ENCODE measurements around the gene LCOR. TPM values are rescaled to one million over a fixed set of nuclear protein-coding genes. Genes with fewer than 3 reads are reported as not detected.
A peak's percentile ranks its signal among the peaks of the same experiment; 100 is the strongest.

The LCOR gene
- total and polyA plus RNA-seq, 2 of the 13 experiments (the other 11 are each of a cell fraction or from before 2014, with no cell fraction given), result 12.4 to 23.7 TPM

DNA sequence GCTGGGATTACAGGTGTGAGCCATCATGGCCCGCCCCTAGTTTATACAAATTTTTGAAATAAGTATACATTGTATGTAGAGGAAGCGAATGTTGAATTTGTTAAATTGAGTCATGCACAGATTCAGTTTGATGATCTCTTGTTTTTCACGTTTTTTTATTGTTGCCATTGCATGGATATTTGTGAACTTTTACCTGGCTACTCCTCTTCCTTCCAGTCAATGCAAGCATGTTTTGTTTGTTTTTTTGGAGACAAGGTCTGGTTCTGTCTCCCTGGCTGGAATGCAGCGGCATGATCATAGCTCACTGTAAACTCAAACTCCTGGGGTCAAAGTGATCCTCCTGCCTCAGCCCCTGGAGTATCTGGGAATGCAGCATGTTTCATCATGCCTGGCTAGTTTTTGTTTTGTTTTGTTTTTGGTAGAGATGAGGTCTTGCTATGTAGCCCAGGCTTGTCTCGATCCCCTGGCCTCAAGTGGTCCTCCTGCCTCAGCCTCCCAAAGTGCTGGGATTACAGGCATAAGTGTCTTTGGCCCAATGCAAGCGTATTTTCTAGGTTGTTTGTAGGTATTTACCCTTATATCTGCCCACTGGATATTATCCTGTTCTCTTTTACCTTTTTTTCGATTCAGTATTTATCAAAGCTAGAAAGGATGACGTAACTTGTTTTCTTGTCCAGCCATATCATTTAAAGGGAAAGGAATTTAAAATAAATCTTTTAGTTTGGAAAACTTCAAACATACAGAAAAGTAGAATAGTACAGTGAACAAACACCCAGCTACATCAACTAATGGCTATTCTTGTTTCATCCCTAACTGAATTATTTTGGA, 11.0 kb downstream of the LCOR start (continued):
- TF ChIP-seq, protein P1, sequence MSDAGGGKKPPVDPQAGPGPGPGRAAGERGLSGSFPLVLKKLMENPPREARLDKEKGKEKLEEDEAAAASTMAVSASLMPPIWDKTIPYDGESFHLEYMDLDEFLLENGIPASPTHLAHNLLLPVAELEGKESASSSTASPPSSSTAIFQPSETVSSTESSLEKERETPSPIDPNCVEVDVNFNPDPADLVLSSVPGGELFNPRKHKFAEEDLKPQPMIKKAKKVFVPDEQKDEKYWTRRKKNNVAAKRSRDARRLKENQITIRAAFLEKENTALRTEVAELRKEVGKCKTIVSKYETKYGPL (CRISPR knock-in tag; IDR thresholded peaks at IDR 0.05), result no peak
- TF ChIP-seq RFXAP (CRISPR knock-in tag; IDR thresholded peaks at IDR 0.05; ENCODE audit: borderline replicate concordance) (no peak), ZNF431 (CRISPR knock-in tag; IDR thresholded peaks at IDR 0.05; ENCODE audit: borderline replicate concordance, low read depth) (0 out of 2 replicates have a peak, but pooled peaks have one; percentile 38), CHD4 (IDR thresholded peaks at IDR 0.05; ENCODE audit: borderline replicate concordance, low read length) (peak; percentile 89; the same call in 1 of the 2 replicates), ZBTB49 (CRISPR knock-in tag; IDR thresholded peaks at IDR 0.05; ENCODE audit: borderline replicate concordance) (no peak), MED1 (CRISPR knock-in tag; IDR thresholded peaks at IDR 0.05) (peak; percentile 95), ZBTB14 (CRISPR knock-in tag; IDR thresholded peaks at IDR 0.05) (0 out of 2 replicates have a peak, but pooled peaks have one; percentile 53), TBX3 (IDR thresholded peaks at IDR 0.05; ENCODE audit: borderline replicate concordance) (peak; percentile 61; the same call in 1 of the 2 replicates), ZNF510 (CRISPR knock-in tag; IDR thresholded peaks at IDR 0.05; ENCODE audit: low read depth) (no peak), ZNF512B (CRISPR knock-in tag; IDR thresholded peaks at IDR 0.05; ENCODE audit: borderline replicate concordance) (no peak), SALL1 (CRISPR knock-in tag; IDR thresholded peaks at IDR 0.05) (peak; percentile 100), ZNF883 (CRISPR knock-in tag; IDR thresholded peaks at IDR 0.05; ENCODE audit: not compliant biosample characterization) (no peak), ERF (CRISPR knock-in tag; IDR thresholded peaks at IDR 0.05) (peak; percentile 97), ETV5 (CRISPR knock-in tag; IDR thresholded peaks at IDR 0.05; ENCODE audit: borderline replicate concordance) (peak; percentile 97), HOXA7 (CRISPR knock-in tag; IDR thresholded peaks at IDR 0.05) (no peak)
- TF ChIP-seq, protein P2, sequence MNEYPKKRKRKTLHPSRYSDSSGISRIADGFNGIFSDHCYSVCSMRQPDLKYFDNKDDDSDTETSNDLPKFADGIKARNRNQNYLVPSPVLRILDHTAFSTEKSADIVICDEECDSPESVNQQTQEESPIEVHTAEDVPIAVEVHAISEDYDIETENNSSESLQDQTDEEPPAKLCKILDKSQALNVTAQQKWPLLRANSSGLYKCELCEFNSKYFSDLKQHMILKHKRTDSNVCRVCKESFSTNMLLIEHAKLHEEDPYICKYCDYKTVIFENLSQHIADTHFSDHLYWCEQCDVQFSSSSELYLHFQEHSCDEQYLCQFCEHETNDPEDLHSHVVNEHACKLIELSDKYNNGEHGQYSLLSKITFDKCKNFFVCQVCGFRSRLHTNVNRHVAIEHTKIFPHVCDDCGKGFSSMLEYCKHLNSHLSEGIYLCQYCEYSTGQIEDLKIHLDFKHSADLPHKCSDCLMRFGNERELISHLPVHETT (CRISPR knock-in tag; conservative IDR thresholded peaks at IDR 0.05), result peak; percentile 75; the same call in 1 of the 2 replicates
- TF ChIP-seq, protein P3, sequence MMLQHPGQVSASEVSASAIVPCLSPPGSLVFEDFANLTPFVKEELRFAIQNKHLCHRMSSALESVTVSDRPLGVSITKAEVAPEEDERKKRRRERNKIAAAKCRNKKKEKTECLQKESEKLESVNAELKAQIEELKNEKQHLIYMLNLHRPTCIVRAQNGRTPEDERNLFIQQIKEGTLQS (CRISPR knock-in tag; IDR thresholded peaks at IDR 0.05), result peak; percentile 94
